Measurements from ENCODE around the gene EIF2S3.
"Not testable (repeated sequence)": the region's sequence is repeated elsewhere in the genome, so short reads cannot be mapped to it uniquely, and the experiment has no call there.

The EIF2S3 gene

DNA sequence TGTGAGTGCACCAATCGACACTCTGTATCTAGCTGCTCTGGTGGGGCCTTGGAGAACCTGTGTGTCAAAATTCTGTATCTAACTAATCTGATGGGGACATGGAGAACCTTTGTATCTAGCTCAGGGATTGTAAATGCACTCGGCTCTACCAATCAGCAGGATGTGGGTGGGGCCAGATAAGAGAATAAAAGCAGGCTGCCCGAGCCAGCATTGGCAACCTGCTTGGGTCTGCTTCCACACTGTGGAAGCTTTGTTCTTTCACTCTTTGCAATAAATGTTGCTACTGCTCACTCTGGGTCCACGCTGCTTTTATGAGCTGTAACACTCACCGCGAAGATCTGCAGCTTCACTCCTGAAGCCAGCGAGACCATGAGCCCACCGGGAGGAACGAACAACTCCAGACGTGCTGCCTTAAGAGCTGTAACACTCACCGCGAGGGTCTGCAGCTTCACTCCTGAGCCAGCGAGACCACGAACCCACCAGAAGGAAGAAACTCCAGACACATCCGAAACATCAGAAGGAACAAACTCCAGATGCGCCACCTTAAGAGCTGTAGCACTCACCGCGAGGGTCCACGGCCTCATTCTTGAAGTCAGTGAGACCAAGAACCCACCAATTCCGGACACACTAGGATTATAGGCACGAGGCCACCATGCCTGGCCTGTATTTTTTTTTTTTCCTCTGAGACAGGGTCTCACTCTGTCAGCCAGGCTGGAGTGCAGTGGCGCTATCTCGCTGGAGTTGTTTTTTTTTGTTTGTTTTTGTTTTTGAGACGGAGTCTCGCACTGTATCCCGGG, 4.0 kb upstream of the EIF2S3 start:
- DNase-seq, result not testable (repeated sequence)

DNA sequence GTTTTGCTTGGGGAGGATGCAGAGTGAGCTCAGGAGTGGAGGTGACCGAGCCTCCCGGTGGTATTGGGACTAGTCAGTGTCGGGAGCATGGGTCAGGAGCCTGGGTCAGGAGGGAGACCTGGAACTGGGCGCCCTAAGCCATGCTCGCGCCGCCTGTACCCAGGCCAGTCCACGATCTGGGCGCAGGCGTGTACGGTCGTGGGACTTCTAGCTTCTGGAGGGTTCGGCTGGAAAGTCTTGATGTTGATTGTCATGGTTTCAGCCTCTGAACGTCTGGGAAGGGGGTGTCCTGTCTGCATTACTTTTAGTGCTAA, 244 bp downstream of the EIF2S3 start:
- DNase-seq, result no peak

DNA sequence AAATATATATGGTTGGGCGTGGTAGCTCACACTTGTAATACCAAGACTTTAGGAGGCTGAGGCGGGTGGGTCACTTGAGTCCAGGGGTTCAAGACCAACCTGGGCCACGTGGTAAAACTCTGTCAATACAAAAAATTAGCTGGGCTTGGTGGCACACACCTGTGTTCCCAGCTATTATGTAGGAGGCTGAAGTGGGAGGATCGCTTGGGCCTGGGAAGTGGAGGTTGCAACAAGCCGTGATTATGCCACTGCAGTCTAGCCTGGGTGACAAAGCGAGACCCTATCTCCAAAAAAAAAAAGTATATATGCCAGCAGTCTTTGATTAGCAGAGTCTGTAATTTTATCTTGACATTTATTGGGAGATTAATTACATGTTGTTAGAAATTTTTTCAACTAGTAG, 8.7 kb downstream of the EIF2S3 start:
- no peak for DNase-seq

- DNase-seq, result no peak
These were observed 15.1 kb downstream of the EIF2S3 start for GRCh38 chrX:24069877-24070276.

GRCh38 chrX:24079411-24079810, 24.7 kb downstream of the EIF2S3 start:
- DNase-seq, result no peak

DNA sequence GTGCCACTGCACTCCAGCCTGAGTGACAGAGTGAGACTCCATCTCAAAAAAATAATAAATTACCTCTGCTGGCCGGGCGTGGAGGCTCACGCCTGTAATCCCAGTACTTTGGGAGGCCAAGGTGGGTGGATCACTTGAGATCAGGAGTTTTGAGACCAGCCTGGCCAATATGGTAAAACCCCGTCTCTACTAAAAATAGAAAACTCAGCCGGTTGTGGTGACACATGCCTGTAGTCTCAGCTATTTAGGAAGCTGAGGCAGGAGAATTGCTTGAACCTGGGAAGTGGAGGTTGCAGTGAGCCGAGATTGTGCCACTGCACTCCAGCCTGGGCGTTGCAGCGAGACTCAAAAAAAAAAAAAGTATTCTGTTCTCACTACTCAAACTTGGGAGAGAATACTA, 25.5 kb downstream of the EIF2S3 start:
- DNase-seq, result peak; percentile 18 to 23

DNA sequence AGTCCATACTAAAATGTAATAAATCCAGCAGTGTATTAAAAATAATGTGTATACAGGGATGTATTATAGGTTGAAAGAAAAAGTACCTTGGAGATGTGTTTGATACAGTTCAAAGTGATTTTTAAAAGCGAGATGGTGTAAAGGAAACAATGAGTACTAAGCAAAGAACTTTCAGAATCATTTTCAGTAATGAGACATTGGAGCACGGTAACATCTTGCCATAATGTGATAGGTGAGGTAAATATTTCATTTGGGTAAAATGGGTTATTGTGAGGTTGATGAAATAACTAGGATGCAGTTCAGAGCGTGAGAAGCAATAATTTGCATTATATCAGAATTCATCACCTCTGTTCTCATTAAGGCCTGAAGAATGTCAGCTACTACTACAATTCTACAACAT, 25.9 kb downstream of the EIF2S3 start:
- DNase-seq, result no peak

GRCh38 chrX:24081661-24082154, 27.0 kb downstream of the EIF2S3 start:
- DNase-seq, result peak; percentile 57 to 65

DNA sequence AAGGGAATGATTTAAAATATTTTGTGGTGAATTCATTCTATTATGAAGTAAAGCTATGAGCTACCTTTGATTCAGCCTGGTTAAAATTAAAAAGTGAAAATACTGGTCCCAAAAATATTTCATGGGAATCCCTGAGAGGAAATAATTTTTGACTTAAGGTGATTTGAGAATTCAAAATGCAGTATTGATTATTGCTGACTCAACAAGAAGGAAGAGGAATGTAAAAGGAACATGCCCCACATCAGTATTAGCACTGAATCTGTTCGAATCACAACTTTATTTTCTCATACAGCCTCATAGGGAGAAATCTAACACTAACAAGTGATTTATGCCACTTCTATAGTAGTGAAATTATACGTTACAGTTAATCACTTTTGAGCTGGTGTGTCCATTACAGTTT, 27.7 kb downstream of the EIF2S3 start:
- no peak for DNase-seq

- DNase-seq, result no peak
These were observed 30.3 kb downstream of the EIF2S3 start for GRCh38 chrX:24085101-24085500.

GRCh38 chrX:24090300-24091200, 35.8 kb downstream of the EIF2S3 start:
- DNase-seq, result no peak

GRCh38 chrX:24093746-24094145, 39.0 kb downstream of the EIF2S3 start:
- DNase-seq, result no peak

DNA sequence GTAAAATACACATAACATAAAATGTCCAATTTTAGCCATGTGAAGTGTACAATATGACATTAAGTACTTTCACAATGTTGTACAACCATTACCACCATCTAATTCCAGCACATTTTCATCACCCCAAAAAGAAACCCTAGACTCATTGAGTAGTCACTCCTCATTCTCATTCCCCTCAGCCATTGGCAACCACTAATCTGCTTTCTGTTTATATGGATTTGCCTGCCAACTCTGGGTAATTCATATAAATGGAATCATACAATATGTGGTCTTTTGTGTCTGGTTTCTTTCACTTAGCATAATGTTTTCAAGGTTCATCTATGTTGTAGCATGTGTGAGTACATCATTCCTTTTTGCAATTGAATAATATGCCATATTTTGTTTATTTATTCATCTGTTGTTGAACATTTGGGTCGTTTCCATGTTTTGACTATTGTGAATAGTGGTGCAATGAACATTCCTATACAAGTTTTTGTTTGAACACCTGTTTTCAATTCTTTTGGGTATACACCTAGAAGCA, 43.0 kb downstream of the EIF2S3 start:
- DNase-seq, result no peak

GRCh38 chrX:24098932-24099331, 44.2 kb downstream of the EIF2S3 start:
- no peak for DNase-seq

DNA sequence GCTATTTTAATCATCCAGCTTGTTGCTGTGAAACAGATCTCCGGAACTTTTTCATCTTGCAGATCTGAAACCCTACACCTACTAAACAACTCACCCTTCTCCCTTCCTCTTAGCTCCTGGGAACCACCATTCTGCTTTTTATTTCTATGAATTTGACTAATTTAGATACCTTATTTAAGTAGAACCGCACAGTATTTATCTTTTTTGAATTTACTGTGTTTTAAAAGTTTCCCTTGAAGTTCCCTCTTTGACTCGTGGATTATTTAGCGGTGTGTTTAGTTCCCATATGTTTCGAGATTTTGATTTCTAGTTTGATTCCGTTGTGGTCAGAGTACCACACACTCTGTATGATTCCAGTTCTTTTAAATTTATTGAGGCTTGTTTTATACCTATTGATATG, 44.6 kb downstream of the EIF2S3 start:
- no peak for DNase-seq

- no peak for DNase-seq
These were observed 46.0 kb downstream of the EIF2S3 start for GRCh38 chrX:24100713-24101112.

DNA sequence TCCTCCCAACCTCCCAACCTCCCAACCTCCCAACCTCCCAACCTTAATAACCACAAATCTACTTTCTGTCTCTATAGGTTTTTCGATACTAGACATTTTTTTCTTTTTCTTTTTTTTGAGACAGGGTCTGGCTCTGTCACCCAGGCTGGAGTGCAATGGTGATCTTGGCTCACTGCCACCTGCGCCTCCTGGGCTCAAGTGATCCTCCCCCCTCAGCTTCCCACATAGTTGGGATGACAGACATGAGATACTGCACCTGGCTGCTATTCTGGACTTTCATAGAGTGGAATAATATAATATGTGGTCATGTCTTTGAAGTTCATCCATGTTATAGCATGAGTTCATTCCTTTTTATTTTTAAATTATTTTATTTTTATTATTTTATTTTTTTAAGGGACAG, 55.3 kb downstream of the EIF2S3 start:
- DNase-seq, result no peak

DNA sequence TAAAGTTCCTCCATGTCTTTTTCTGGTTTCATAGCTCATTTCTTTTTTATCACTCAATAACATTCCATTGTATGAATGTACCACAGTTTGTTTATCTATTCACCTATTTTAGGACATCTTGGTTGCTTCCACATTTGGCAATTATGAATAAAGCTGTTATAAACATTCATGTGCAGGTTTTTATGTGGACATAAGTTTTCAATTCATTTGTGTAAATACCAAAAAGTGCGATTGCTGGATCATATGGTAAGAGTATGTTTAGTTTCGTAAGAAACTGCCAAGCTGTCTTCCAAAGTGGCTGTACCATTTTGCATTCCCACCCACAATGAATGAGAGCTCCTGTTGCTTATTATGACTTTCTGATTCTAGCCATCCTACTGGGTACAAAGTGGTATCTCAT, 58.4 kb downstream of the EIF2S3 start:
- no peak for DNase-seq

DNA sequence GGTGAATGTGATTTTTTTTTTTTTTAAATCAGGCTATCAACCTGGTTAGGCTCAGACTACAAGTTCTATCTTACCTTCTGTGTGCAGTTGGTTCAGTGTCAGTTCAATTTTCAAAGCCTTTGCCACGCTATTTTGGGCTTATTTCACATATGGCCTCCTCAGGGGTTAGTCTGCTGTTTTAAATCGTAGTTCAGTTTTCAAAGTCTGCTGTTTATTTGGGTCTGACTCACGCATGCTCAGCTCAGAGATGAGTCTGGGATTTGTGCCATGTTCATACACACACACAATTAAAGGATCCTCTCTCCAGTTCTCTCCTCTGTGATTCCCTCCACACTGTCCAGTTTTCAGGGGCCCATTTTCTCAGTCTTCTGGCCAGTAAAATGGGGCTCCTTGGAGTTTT, 62.5 kb downstream of the EIF2S3 start:
- DNase-seq, result no peak

GRCh38 chrX:24124244-24124799, 69.6 kb downstream of the EIF2S3 start:
- DNase-seq, result no peak

GRCh38 chrX:24125028-24125612, 70.4 kb downstream of the EIF2S3 start:
- no peak for DNase-seq
